DMS114 treated with DMSO at 0.1 percent for 48 hours (cell line): ENCODE data around the gene BRAT1.
"Not testable (repeated sequence)": the region's sequence is repeated elsewhere in the genome, so short reads cannot be mapped to it uniquely, and the experiment has no call there.

ENCODE experiments used
- DNase-seq: peaks from one replicate; lab custom pipeline; 2025; ENCODE audit not compliant: unreplicated experiment; lab: John Stamatoyannopoulos, UW

Gene BRAT1

DNA sequence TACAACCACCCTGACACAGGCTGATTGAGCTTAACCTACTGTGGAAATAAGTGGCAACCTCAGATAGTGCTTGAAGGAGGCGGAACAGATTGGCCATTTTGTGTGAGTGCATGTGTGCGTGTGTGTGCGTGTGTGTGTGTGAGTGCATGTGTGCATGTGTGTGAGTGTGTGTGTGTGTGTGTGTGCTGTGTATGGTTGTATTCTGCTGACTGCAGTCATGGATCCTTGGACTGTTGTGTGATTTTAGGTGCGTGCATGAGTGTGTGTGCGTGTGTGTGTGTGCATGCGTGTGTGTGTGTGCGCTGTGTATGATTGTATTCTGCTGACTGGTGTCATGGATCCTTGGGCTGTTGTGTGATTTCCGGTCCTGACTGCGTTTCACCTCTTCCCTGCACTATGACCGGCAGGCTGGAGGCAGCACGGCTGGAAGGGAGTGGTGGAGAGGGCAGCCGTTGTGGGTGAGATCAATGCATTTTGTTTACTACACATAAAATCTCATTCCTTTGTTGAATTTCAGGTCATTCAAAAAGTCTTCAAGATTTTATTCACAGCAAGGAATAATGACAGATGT, 9.7 kb upstream of the BRAT1 start:
- no peak for DNase-seq

DNA sequence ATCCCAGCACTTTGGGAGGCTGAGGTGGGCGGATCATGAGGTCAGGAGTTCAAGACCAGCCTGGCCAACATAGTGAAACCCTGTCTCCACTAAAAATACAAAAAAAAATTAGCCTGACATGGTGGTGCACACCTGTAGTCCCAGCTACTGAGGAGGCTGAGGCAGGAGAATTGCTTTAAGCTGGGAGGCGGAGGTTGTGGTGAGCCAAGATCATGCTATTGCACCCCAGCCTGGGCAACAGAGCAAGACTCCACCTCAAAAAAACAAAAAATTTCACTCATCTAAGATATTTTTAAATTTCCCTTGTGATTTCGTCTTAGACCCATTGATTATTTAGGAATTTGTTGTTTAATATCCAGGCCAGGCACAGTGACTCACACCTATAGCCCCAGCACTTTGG, 8.6 kb upstream of the BRAT1 start:
- DNase-seq: not testable (repeated sequence)

DNA sequence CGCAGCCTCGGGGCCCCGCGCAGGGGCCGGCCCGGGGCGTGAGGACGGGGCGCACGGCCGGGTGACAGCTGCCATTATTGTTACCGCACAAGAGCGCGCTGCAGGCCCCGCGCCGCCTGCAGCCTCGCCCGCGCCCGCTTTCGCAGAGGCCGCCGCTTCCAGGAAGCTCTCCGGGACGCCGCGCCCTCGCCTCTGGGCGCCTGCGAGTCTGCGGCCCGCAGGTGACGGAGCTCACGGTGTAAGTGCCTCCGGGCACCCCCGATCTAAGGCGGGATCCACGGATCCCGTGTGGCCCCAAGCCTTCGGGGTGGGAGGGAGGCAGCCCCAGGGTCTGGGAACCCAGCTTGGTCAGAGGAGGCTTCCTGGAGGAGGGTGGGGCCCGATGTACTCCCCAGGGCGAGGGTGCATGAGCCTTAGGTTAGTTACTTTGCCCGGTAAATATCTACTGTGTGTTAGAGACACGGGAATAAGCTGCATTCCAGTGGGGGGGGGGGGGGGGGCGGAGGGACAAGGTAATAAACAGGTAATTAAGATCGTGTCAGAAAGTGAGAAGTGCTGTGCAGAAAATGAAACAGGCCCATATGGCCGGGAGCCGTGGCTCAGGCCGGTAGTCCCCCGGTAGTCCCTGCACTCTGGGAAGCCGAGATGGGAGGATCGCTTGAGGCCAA, 4.1 kb upstream of the BRAT1 start:
- DNase-seq: no peak

DNA sequence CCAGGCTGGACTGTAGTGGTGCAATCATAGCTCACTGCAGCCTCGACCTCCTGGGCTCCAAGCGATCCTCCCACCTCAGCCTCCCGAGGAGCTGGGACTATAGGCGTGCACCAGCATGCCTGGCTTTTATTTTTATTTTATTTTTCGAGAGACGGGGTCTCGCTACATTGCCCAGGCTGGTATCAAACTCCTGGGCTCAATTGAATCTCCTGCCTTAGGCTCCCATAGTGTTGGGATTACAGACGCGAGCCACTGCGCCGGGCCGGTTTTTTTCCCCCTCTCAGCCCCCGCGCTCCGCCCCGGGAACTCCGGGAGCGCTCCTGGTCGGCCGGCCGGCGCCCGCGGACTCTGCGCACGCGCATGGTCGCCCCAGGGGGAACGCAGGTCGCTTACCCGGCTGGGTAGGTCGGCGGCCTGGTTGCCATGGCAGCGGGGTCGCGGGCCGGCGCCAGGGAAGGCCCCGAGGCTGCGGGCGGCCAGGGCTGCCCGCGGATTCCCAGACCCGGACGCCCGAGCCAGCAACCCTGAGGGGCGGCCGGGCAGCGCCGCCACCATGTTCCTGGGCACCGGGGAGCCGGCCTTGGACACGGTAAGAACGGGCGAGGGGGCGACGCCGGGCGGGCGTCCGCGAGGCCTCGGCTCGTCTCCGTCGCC, 3.4 kb upstream of the BRAT1 start, which contains the start of gene IQCE:
TSS of gene IQCE (plus strand) at position 351 of the 654 bp plus-strand sequence. CDS start at position 554, 203 bp downstream.
- DNase-seq: peak; percentile 74

DNA sequence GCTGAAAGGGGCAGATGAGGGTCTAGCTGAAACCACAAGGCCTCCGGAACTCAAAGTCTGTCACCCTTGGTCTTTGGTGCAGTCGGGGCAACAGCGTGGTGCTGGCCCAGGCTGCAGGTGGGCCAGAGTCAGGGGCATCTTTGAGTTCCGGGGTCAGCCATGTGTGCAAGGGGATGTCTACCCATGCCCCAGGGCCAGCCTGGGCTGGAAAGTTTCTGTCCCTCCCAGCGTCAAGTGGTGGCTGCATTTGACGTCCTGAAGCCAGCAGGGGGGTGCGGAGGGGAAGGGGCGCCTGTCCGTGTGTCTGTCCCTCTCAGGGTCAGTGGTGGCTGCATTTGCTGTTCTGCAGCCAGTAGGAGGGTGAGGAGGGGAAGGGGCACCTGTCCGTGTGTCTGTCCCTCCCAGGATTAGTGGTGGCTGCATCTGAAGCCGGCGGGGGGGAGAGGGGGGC, 638 bp downstream of the BRAT1 start:
- DNase-seq: no peak

DNA sequence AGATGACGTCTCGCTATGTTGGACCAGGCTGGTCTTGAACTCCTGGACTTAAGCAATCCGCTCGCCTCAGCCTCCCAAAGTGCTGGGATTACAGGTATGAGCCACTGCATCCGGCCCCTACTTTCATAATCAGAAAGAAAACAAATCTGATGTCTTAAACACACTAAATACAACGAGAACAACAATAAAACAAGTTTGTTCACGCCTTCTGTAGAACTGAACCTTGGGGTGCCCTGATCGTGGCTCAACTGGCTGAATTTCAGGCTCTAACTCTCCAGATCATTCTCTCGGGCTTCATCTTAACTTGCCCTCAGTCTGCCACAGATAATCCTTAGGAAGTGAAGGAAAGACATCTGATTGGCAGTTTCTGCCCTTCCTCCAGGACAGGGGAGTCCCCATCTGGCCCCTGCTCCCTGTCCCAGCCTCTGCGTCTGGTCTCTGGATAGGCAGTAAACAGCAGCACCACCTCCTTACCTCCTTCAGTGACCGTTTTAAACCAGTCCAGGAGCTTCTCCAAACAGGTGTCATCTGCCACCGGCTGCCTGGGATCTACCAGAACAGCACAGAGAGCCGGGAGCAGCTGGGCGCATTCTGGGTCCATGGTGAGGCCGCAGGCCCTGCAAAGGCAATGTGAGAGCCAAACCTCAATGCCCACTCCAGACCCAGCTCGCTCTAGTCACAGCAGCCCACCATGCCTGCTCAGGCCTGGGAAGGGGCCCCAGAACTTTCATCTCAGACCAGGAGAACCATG, 1.3 kb downstream of the BRAT1 start:
- no peak for DNase-seq

DNA sequence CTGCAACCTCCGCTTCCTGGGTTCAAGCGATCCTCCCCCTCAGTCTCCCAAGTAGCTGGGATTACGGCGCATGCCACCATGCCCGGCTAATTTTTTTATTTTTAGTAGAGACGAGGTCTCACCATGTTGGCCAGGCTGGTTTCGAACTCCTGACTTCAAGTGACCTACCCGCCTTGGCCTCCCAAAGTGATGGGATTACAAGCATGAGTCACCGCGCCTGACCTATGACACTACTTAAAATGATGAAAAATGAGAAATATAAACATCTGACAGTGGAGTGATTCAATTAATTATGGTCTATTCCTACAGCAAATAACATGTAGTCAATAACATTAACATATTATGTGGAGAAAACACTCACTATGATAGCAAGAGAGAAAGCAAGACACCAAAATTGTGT, 2.2 kb downstream of the BRAT1 start:
- no peak for DNase-seq

DNA sequence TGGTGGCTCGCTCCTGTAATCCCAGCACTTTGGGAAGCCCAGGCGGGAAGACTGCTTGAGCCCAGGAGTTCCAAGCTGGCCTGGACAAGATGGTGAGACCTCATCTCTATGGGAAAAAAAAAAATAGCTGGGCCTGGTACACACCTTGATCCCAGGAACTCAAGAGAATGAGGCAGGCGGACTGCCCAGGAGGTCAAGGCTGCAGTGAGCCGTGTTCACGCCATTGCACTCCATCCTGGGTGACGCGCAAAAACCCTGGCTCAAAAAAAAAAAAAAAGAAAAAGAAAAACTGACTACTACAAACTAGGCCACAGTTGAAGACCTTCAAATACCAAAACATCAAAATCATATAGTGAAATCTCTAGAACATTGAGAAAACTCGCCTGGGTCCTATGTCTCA, 3.9 kb downstream of the BRAT1 start:
- DNase-seq: no peak

DNA sequence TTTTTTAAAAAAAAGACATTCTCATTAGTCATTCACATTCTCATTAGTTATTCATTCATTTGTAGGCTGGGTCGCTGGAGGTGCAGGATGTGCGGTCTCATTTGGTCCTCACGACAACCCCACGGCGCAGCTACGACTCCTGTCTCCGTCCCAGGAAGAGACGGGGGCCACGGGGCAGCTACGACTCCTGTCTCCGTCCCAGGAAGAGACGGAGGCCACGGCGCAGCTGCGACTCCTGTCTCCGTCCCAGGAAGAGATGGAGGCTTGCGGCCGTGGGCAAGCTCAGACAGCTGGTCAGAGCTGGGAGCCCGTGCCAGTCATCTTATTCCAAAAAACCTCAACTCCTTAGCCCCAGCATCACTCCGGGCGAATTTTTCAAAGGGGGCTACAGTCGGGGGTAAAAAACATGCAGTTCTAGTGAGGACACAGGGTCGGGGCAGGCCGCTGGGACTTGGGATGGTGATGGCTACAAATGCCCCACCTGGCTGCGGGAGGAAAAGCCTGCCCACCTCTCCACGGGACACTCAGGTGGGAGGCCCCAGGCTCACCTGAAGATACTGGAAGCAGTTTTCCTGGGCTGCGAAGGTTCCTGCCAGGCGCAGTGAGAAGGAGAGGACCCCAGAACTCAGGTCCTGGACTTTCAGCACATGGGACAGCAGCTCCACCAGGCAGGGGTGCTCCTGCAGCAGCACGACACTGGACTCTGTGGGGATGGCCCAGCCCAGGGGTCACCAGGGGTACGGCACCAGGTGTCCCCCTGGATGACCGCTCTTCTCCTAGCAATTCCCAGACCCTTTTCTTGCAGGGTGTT, 8.3 kb downstream of the BRAT1 start:
- no peak for DNase-seq

DNA sequence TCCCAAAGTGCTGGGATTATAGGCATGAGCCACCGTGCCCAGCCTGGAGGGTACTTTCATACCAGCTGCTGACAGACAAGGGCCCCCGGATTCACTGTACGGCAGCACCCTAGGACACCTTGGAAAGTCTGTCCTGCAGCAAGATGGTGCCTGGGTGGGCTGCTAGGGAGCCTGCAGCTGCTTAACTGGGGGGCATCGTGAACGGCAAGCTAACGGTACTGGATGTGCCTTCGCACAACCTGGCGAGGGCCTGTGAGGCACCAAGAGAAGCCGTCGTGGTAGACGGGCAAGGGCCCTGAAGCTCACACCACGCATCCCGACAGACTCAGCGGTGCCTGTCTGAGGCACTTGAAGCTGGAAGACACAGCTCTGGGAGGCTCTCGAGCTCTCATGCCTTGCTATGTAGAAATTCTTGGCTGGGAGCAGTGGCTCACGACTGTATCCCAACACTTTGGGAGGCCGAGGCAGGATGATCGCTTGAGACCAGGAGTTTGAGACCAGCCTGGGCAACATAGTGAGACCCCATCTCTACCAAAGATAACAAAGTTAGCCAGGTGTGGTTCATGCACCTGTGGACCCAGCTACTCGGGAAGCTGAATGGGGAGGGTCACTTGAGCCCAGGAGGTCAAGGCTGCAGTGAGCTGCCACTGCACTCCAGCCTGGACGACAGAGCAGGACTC, 9.4 kb downstream of the BRAT1 start:
- no peak for DNase-seq

DNA sequence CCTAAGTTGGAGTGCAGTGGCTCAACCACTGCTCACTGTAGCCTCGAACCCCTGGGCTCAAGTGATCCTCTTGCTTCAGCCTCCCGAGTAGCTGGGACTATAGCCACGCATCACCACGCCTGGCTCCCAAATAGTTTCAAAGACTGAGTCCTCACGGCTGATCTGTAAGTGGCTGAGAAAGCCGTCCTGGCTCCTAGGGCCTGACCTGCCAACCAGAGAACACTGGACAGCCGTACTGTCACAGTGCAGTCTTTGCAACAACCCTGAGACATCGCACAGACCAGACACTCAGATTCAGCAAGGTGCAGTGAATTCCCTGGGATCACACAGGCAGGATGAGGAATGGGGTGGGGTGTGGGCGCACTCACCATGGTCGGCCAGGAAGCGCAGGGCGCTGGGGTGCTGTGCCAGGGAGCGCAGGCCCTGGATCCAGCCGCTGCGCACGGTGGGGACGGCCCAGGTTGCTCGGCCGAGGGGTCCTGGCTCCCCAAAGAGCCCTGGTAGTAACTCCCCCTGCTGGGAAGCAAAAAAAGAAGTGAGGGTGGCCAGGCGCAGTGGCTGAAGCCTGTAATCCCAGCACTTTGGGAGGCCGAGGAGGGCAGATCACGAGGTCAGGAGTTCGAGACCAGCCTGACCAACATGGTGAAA, 10.7 kb downstream of the BRAT1 start:
- DNase-seq: no peak

DNA sequence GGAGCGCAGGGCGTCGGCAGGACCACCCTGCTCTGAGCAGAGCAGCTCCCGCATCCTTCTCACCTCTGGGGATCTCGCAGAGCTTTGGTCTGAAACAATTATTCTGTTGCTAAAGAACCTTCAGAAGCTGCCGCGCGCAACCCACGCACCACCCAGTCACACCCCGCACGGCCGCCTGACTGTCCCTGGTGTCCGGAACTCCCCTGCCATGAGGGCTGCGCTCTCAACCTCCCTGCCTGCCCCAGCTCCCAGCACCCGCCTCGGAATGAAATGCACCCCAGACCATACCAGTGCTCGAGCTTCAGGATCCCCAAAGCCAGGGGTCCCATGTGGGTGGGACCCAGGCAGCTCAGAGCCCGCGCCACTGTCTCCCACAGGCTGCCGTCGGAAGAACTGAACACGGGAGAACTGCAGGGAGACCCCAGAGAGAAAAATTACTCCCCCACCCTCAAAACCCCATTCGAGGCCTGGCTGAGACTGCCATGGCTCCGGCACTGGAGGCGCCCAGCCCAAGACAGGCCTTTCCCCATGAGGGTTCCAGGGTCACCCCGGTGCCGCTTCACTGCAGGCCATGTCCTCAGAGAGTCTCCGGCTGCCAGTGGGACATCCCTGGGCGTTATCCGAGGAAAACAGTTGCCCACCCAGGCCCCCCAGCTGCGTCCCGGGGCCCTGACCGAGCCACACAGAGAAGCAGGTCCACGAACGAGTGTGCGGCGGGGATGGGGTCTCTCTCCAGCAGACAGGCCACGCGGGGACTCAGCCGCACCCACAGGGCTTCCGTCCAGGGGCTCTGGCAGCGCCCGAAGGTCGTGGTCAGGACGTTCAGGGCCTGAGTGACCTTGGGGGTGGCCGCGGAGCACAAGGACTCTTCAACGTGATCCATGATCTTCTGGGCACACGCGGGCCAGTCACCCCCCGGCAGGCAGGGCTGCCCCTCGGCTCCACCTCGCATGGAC, 12.1 kb downstream of the BRAT1 start:
- no peak for DNase-seq

DNA sequence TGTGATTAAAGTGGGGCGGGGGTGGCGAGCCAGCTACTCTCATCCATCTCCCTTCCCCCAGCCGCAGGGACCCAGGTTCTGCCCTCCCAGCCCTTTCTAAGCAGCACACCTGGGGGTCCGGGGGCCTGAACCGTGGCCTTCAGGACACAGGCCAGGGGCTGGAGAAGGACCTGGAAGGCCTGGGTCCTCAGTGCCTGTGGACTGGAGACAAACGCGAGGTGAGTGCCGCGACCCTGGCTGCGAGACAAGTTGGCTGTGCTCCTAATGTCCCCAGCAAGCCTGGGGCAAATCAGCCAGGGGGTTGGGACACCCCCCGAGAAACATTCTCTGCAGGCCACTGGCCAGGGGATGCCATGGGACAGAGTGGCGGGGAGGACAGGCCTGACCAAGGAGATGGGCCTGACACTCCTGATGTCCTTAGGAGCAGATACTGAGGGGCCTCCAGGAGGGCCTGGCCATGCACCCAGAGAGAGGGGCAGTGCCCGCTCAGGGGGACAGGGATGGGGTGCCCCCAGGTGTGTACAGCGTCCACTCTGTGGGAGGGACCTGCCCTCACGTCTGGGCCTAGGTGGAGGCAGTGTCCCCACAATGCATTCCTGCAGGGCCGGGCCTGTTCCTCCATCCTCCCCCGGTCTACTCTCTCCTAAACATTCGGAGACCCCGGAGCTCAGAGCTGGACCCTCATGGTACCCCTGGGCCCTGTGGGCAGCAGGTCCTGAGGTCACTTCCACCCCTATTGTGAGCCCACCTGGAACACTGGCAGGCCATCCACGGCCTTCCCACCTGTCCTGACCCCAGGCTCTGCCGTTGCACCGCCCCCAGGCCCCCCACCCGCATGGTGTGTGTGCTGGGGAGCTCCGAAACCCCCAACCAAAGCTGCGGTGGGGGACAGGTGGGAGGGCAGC, 13.1 kb downstream of the BRAT1 start:
- DNase-seq: no peak

DNA sequence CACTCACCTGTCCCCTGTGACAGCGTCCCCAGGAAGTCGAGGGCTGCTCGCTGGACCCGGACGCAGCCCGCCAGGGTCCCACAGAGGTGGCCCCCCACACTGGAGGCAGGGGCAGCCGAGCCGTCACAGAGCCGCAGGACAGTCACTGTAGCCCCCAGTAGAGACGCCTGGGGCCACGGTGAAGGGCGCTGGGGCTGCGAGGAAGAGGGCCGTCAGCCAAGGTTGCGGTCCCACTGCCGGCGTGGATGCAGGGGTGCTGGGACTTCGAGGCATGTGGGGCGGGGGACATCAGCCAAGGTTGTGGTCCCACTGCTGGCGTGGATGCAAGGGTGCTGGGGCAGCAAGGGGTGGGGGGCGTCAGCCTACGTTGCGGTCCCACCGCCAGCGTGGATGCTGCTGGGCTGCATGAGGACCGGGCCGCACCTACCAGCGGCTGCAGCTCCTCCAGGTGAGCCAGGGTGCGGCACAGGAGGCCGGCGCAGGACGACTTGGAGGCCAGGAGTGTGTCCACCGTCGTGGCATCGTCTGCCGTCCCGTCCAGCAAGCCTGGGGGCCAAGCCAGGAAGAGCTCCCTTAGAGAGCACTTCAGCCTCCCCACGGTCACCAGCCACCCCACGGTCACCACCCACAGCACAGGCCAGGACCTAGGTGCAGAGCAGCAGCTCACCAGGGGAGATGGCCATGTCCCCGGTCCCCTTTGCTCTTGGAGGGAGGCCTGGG, 13.9 kb downstream of the BRAT1 start:
- DNase-seq: no peak

DNA sequence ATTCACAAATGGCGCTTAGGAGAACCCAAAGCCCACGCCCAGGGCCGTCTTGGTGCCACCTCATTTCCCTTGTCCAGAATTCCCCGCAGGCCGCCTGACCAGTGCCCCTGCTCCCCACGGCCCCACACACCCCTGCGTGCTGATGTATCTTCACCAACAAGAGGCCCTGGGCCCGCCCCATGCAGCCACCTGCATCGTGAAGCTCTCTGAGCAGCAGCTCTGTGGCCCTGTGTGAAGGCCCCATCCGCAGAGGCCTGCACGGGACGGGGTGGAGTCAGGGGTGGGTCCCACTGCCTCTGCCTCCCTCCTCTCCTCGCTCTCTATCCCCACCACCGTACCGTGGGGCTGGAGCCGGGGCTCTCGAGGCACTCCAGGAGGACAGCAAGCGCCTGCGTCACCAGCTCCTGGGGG, 14.7 kb downstream of the BRAT1 start:
- no peak for DNase-seq

DNA sequence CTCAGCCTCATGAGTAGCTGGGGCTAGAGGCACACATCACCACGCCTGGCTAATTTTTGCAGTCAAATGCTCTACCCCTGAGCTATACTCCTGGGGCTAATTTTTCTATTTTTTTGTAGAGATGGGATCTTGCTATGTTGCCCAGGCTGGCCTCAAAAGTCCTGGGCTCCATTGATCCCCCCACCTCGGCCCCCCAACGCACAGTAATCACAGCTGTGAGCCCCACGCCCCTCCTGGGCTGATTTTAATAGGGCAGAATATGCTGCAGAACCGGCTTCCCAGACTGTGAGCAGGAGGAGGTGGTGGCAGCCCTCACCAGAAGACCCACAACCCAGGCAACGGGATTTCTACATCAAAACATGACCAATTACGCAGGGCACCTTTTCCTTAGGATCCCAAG, 15.2 kb downstream of the BRAT1 start:
- no peak for DNase-seq
